ENCODE measurements around the gene TNS3.

The TNS3 gene

GRCh38 chr7:47304727-47305719 lies 276.9 kb downstream of the TNS3 start:
- TF ChIP-seq POLR2A (IDR thresholded peaks at IDR 0.05; ENCODE audit: low read length) (no peak), GATA1 (IDR thresholded peaks at IDR 0.05; ENCODE audit: low read depth, low read length) (no peak)

DNA sequence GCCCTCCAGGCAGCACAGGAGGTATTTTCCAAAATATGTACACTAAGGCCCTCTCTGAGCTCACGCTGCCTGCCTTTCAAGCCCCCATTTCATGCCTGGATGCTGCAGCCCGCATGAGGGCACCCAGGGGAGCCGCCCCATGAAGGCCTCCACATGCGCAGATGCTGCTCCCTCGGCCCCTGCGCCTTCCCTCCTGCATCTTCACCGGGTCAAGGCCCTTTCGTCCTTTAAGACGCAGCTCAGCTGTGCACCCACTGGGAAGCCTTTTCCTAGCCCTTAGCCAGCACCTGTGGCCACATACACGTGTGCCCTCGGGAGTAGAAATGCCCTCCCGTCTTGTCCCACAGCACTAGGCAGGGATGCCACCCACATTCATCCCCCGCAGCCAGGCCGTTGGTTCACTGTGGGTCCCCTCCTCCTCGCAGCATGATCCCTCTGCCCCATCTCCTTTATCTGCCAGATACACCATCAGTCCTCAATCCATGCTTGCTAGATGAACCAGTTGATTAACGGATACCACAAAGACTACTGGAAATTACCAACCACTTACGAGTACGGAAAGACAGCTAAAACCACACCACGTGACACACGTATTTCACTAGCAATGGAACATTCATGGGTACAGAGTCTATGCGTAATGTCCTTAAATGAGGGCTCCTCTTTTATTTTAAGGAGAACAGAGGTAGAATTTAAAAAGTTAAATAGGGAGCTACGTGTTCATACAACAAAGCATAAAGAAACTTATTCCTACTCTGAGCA lies 278.0 kb downstream of the TNS3 start:
- TF ChIP-seq GATA1 (IDR thresholded peaks at IDR 0.05; ENCODE audit: low read depth, low read length) (no peak), POLR2A (IDR thresholded peaks at IDR 0.05; ENCODE audit: low read length) (no peak)
- no peak for DNase-seq

More at GRCh38 chr7:47304727-47305719, 276.9 kb downstream of the TNS3 start:
- DNase-seq: no peak

GRCh38 chr7:47303014-47303694 lies 278.8 kb downstream of the TNS3 start:
- no peak for DNase-seq
- no peak for TF ChIP-seq POLR2A (IDR thresholded peaks at IDR 0.05; ENCODE audit: low read length)
- TF ChIP-seq GATA1 (IDR thresholded peaks at IDR 0.05; ENCODE audit: low read depth, low read length): no peak

GRCh38 chr7:47302560-47302959 lies 279.4 kb downstream of the TNS3 start:
- TF ChIP-seq GATA1 (IDR thresholded peaks at IDR 0.05; ENCODE audit: low read depth, low read length) (no peak), POLR2A (IDR thresholded peaks at IDR 0.05; ENCODE audit: low read length) (no peak)

DNA sequence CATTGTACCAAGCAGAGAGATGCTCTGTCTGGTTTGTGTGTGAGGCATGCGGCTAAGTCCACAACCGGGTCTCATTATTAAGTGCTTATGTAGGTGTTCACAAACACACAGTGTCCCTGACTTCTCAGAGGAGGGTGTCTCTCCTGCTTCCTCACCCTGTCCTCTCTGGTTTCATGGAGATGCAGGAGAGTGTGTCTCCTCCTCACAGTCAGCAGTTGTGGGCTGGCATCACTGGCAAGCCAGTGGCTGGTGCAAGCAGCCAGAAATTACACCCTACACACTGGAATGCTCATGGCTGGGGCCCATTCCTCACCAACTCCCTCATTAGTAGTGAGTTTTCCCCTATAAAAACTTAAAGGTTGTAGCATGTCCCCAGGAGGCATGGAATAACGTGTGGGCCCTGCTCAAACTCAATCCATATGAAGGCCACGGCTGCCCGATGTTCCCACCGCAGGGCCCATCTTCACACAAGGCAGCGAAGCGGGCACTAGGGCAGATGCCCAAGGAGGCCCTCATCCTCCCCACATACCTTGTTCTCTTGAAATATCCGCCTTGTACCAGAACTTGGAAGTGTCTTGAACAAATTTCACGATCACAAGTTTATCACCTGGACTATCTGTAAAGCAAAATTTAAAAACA lies 280.1 kb downstream of the TNS3 start:
- TF ChIP-seq POLR2A (IDR thresholded peaks at IDR 0.05; ENCODE audit: low read length): no peak
- TF ChIP-seq GATA1 (IDR thresholded peaks at IDR 0.05; ENCODE audit: low read depth, low read length): no peak
- DNase-seq: no peak

More at GRCh38 chr7:47302560-47302959, 279.4 kb downstream of the TNS3 start:
- DNase-seq: no peak

GRCh38 chr7:47301105-47301477 lies 280.8 kb downstream of the TNS3 start:
- no peak for DNase-seq
- no peak for TF ChIP-seq GATA1 (IDR thresholded peaks at IDR 0.05; ENCODE audit: low read depth, low read length)

DNA sequence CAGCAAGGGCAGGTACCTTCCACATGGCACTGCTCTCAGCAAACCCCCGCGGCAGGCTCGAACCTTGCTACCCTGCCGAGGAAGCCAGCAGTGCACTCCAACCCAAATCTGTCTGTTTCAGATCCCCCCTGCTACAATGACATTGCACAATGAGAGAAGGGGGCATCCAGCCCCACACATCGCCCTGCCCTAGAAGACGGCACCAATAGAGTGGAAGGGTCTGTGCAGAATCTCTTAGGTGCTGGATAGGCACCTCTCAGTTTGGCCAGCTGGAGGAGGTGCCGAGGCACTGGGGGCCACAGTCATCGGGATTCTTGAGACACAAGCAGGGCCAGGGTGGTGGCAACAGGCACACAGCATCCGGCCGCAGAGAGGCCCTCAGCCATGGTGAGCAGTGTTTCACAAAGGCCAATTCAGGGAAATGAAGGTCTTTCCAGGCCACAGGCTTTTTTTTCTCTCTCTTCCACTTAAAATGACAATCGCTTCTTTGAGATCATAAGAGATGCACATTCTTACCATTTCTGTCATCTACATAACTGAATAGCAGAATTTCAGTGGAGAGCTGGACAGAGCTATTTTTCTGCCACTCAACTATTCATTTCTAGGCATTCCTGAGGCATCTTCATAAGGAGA lies 281.3 kb downstream of the TNS3 start:
- DNase-seq: no peak
- TF ChIP-seq GATA1 (IDR thresholded peaks at IDR 0.05; ENCODE audit: low read depth, low read length) (no peak), POLR2A (IDR thresholded peaks at IDR 0.05; ENCODE audit: low read length) (no peak)

GRCh38 chr7:47299496-47299895 lies 282.4 kb downstream of the TNS3 start:
- TF ChIP-seq GATA1 (IDR thresholded peaks at IDR 0.05; ENCODE audit: low read depth, low read length) (no peak), POLR2A (IDR thresholded peaks at IDR 0.05; ENCODE audit: low read length) (no peak)
- no peak for DNase-seq

- TF ChIP-seq GATA1 (IDR thresholded peaks at IDR 0.05; ENCODE audit: low read depth, low read length) (no peak), POLR2A (IDR thresholded peaks at IDR 0.05; ENCODE audit: low read length) (no peak)
Measured at GRCh38 chr7:47298636-47299035, 283.3 kb downstream of the TNS3 start.

GRCh38 chr7:47297120-47297519 lies 284.8 kb downstream of the TNS3 start:
- no peak for TF ChIP-seq GATA1 (IDR thresholded peaks at IDR 0.05; ENCODE audit: low read depth, low read length)
- TF ChIP-seq POLR2A (IDR thresholded peaks at IDR 0.05; ENCODE audit: low read length): no peak
- no peak for DNase-seq

More at GRCh38 chr7:47298636-47299035, 283.3 kb downstream of the TNS3 start:
- DNase-seq: no peak

GRCh38 chr7:47295606-47296005 lies 286.3 kb downstream of the TNS3 start:
- TF ChIP-seq POLR2A (IDR thresholded peaks at IDR 0.05; ENCODE audit: low read length) (no peak), GATA1 (IDR thresholded peaks at IDR 0.05; ENCODE audit: low read depth, low read length) (no peak)
- no peak for DNase-seq

- TF ChIP-seq POLR2A (IDR thresholded peaks at IDR 0.05; ENCODE audit: low read length) (no peak), GATA1 (IDR thresholded peaks at IDR 0.05; ENCODE audit: low read depth, low read length) (no peak)
- no peak for DNase-seq
Measured at GRCh38 chr7:47294556-47295222, 287.2 kb downstream of the TNS3 start.
